GM18519 (cell line): Measurements from ENCODE around the gene HOXA1.

Source experiments
- ATAC-seq: cut with Tn5 transposase; IDR thresholded peaks from one replicate; pipeline ENCODE4 v1.9.1; 2021; ENCODE audit warnings: mild to moderate bottlenecking, moderate library complexity; ENCODE audit not compliant: unreplicated experiment, low FRiP score

The HOXA1 gene

GRCh38 chr7:27095897-27096767 lies at the start of gene HOXA1:
HOXA1 (minus strand) TSS chr7:27096000; CDS start chr7:27095912, 88 bp downstream.
- peak; percentile 87 for ATAC-seq

- ATAC-seq = no peak
Observed at GRCh38 chr7:27145165-27145913, 49.5 kb upstream of the HOXA1 start.

DNA sequence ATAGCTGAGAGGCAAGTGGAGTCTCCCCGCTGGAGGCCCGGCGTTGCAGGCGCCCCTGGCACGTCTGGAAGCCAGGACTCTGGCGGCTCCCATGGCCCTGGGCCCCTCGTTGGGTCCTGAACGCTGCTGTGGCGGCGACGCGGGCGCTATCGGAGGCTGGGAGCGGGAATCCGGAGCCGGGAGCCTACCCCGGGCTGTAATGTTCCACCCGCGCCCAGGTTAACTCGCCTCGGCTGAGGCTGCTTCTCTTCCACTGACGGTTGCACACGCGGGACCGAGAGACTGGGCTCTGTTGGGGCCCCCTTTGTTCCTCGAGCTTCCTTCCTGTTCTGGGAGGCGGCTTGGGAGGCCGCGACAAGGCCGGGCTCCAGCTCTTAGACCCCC lies 49.0 kb upstream of the HOXA1 start:
- ATAC-seq = no peak

GRCh38 chr7:27143950-27144780 lies 48.4 kb upstream of the HOXA1 start:
- no peak for ATAC-seq

GRCh38 chr7:27143023-27143949 lies 47.5 kb upstream of the HOXA1 start, which contains the start of gene HOXA5:
HOXA5 (minus strand) TSS chr7:27143681; CDS start chr7:27143607, 74 bp downstream.
- no peak for ATAC-seq

DNA sequence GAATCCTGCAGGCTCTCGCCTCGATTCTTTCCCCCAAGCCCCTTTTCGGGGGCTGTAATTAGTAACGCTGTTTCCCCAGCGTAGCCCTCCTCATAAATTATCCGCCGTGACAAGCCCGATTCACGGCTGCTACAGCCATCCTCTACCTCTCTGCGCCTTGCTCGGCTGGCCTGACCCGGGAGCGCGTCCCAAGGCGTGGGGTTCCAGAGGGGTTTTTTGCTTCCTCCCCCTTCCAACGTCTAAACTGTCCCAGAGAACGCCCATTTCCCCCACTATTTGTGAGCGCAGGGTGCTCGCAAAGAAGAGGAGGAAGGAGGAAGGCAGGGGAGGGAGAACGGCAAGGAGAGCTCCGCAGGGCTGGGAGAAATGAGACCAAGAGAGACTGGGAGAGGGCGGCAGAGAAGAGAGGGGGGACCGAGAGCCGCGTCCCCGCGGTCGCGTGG lies 46.8 kb upstream of the HOXA1 start:
- ATAC-seq = no peak

DNA sequence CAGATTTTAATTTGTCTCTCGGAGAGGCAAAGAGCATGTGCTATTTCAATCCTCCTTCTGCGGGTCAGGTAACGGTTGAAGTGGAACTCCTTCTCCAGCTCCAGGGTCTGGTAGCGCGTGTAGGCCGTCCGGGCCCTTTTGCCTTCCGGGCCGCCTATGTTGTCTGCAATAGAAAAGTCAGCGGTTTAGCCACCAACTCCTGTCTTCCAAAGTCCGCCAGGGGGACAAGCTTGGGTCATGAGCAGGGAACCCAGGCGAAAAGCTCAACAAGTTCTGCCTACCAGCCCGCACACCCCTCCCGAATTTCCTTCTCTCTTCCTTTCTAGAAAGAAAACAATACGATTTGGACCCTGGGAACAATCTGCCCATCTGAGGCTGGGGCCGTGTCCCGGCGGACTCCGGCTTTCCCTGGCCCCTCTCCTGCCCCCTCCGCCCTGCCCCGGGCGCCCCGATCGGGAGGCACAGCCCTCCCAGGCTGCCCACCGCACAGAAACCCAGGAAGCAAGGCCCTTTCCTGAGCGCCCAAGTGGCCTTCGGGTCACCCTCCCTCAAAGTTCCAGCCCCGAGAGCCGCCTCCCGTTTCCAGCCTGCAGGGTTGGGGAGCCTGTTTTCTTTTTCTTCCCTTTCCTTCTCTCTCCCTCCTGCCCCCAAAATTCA lies 46.3 kb upstream of the HOXA1 start:
- ATAC-seq = no peak

DNA sequence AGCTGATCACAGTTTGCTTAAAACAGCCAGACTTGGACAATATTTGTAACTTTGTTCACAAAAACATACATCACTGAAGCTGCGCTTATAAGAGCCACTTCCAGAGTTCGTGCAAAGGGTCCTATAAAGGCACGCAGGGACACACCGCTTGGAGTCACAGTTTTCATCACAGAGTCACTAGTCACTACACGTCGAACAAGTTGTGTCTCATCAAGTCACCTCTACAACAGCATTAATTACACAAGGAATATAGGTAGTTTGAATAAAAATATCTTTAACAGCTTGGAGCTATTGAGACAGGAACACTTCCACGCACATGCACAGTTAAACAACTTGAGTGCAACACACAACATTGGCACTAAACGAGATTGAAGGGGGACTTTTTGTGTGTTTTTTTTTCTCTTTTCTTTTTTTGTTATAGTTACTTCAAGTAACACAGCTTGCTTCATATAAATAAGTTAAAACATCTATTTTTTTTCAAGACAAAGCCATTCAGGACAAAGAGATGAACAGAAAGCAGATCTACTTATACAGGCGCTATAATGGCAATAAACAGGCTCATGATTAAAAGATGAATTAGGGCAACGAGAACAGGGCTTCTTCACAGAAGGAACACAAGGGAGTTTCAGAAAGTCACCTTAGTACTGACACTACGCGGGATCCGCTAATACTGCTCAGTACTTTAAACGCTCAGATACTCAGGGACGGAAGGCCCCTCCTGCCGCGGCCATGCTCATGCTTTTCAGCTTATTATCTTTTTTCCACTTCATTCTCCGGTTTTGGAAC lies 45.5 kb upstream of the HOXA1 start:
- ATAC-seq = no peak

- no peak for ATAC-seq
Observed at GRCh38 chr7:27140126-27140857, 44.5 kb upstream of the HOXA1 start.

- no peak for ATAC-seq
Observed at GRCh38 chr7:27139334-27140125, 43.7 kb upstream of the HOXA1 start.

DNA sequence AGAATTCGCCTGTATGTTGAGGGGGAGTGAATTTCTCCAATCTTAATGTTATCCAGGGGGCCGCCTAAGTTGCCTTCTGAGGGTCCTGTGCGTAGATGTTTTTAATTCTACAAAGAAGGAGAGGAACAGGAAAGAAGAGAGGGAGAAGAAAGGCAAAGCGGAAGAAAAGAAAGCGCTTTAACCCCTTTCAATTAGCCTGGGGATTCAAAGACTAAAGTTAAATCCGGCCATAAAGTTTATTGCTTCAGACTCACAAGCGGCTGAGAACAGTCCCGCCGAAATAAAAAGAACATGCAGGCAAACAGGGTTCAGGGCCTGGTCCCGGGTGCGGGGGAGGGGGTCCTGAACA lies 43.2 kb upstream of the HOXA1 start:
- ATAC-seq = no peak

GRCh38 chr7:27138472-27138871 lies 42.7 kb upstream of the HOXA1 start:
- no peak for ATAC-seq

DNA sequence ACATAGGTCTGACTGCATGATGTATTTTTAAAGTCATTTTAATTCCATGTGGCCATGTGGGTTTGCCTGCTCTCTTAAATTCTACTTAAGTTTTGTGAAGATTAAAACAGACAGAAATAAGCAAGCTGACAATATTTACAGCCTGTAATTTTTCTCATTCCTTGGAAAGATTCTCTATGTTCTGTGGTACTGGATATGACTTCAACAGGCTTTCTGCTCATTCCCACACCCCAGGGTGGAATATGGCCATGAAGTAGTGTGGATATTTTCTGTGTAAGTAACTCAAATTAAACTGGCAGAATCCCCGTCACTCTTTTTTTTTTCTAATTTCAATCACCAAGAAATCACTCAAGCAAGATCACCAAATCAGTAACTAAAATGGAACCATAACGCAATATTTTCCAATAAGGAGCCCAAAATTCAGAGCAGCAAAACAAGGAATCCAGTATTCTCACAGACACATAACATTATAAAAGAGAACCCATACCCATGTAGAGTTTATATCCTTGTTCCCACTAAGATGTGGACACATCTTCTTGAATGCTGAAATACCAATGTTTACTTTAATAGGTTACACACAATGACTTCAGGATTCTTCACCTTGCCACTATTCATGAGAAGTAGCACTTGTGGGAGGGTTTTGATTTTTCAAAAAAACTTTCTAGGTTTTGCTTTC lies 42.0 kb upstream of the HOXA1 start:
- ATAC-seq = no peak

DNA sequence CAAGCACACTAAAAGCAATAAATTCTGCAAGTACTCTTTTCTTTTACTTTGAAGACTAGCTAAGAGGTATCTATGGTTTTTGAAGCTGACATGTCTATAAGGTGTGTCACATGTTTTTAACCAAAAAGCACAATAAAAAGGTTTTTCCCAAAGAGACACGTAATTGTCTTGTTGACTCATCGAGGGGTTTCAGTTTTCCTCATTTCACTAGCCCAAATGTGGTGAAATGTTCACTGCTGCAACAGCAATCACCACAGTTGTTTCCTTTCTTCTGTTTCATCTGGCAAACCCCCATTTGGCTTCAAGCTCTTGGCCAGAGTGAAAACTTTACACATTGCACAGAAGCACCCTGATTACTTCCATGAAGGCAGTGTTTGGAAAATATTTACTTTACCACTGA lies 38.6 kb upstream of the HOXA1 start:
- ATAC-seq = no peak

DNA sequence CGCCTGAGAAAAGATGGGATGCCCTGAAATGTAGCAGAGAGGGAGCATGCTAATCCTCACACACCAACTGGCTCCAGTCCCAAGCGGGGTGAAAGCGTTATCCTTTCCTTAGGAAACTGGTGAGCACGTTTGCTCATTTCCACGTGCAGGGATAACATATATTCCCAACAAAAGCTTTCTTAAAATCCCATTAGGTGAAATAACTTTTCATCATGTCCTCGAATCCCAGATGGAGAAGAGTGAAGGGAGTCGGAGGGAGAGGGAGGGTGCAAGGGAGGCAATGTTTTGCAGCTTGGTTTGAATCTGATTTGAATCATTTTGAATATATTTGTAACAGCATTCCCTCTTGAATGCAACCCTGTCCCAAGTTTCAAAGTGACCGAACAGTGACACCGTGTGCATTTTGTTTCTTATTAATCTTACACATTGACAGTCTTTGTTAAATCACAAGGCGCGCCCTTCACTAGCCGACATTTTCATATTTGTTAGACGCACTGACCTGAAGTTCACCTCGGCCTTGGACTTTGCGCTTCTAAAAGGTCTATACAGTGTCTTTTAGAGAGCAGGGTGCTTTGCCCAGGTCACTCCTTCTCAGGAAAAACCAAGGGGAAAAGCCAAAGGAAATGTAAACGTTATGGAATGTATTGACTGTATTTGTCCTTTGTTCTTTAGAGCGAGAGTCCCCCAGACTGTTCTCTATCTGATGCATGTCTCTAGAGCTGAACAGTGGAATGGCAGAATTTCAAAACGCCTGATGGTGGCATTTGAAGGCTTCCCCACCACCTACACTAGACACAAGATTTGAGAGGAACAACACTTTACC lies 37.8 kb upstream of the HOXA1 start:
- ATAC-seq = no peak

- no peak for ATAC-seq
Observed at GRCh38 chr7:27132978-27133377, 37.2 kb upstream of the HOXA1 start.
